ENCODE data around the gene RRP15. TPM values are rescaled to one million over a fixed set of nuclear protein-coding genes. Genes with fewer than 3 reads are reported as not detected.
A peak's percentile ranks its signal among the peaks of the same experiment; 100 is the strongest.
"Not testable (repeated sequence)": the region's sequence is repeated elsewhere in the genome, so short reads cannot be mapped to it uniquely, and the experiment has no call there.

RRP15 gene
- polyA plus RNA-seq, 3 donors from 2014 or later, result 6.4 to 12.8 (median 10.3) TPM

DNA sequence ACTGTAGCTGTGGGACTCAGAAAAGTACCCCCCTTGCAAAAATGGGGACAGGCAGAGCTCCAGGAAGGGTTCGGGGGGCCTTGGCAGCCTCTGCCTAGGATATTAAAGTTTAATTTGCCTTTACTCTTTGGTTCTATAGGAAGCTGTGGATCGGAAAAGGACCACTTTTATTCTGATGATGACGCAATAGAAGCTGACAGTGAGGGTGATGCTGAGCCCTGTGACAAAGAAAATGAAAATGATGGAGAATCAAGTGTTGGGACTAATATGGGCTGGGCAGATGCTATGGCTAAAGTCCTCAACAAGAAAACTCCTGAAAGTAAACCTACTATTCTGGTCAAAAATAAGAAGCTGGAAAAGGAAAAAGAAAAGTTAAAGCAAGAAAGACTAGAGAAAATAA is 17.1 kb downstream of the RRP15 start:
- Mint-ChIP-seq H3K27ac (no peak overlapping the region), H3K36me3 (peaks cover under 1 to 18% (median 7%) of the 10 kb centered on the region in 3 donors), H3K4me3 (no peak overlapping the region), H3K27me3 (ENCODE audit: low read depth in 3 of 3) (no peaks in the 10 kb centered on the region), H3K9me3 (no peaks in the 10 kb centered on the region), H3K4me1 (peaks cover 14 to 25% of the 10 kb centered on the region in 2 donors)
- DNase-seq, result no peak

DNA sequence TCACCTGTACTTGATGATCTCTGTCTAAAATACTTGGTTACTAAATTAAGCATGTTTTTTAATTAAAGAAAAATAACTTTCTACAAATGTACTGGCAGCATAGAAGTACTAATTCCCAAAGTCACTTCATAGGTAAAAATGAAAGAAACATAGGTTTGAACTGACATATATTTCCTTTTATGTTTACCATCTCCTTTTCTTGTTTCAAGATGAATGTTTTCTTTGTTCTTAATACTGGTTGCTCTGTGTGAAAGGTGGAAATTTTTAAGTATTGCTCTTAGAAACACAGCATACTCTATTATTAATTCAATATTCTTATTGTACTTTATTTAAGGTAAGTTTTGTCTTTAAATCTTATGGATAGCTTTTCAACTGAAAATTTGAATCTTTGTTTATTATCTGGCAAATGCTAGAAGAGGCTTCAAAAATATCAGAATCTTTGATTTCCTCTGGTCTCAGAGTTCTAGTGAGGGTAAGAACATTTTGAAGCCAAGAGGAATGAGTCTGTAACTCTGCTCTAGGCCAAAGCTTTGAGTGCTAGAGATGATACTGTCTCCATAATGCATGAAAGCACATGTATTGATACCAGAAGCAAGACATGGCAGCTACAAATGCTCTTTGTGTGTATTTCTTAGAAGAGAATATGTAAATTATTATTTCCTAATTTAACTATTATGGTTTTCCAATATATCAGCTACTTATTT is 18.2 kb downstream of the RRP15 start:
- no peak for DNase-seq

DNA sequence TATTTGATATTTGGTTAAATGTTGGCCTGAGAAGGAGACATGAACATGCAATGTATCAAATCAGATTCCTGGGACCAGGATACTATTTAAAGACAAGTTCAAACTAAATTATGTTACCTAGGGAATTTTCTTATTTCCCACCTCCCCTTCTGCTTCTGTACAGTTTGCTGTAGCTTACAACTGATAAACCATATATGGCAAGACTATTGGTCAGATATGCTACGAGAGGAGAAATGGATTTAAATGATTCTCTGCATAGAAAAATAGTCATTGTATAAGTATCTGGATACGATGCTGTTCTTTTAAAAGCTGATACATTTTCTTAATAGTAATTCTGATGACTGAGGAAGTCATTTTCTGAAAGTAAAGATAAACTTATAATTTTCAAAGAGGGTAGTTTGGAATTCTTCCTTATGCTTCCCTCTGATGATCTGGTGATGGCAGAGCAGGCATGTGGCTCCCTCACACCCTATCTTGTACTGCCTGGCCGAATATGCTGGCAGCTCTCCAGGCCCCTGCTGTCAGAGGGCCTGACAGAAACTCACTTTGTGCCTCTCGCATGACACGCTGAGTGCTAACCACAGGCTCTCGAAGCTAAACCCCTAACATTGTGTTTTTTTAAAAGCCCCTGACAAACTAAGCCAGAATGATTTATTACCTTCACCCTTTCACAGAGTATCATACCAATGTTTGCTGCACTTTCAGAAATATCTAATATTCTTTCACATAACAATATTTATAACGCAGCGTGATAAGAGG is 19.4 kb downstream of the RRP15 start:
- Mint-ChIP-seq H3K4me1 (peaks cover 14 to 25% of the 10 kb centered on the region in 2 donors), H3K4me3 (no peak overlapping the region), H3K27me3 (ENCODE audit: low read depth in 3 of 3) (no peaks in the 10 kb centered on the region), H3K36me3 (peaks cover 8 to 31% (median 13%) of the 10 kb centered on the region in 3 donors), H3K27ac (peak overlapping the region in 4 of 6 donors; percentile 60 to 86 (median 66)), H3K9me3 (no peaks in the 10 kb centered on the region)
- DNase-seq, result no peak

More for the DNA sequence above, 18.2 kb downstream of the RRP15 start:
- no peaks in the 10 kb centered on the region for H3K9me3 Mint-ChIP-seq
- peaks cover 14 to 25% of the 10 kb centered on the region in 2 donors for H3K4me1 Mint-ChIP-seq
- H3K36me3 Mint-ChIP-seq, result peaks cover 8 to 25% (median 13%) of the 10 kb centered on the region in 3 donors
- H3K27ac Mint-ChIP-seq, result peak overlapping the region in 1 of 6 donors; percentile 23
- no peak overlapping the region for H3K4me3 Mint-ChIP-seq
- no peaks in the 10 kb centered on the region for H3K27me3 Mint-ChIP-seq (ENCODE audit: low read depth in 3 of 3)

GRCh38 chr1:218305472-218306064 is 20.5 kb downstream of the RRP15 start:
- no peak overlapping the region for H3K27ac Mint-ChIP-seq
- H3K27me3 Mint-ChIP-seq (ENCODE audit: low read depth in 3 of 3), result no peaks in the 10 kb centered on the region
- no peak overlapping the region for H3K4me3 Mint-ChIP-seq
- H3K4me1 Mint-ChIP-seq, result peaks cover 14 to 25% of the 10 kb centered on the region in 2 donors
- peaks cover 8 to 34% (median 19%) of the 10 kb centered on the region in 3 donors for H3K36me3 Mint-ChIP-seq
- no peaks in the 10 kb centered on the region for H3K9me3 Mint-ChIP-seq
- no peak for DNase-seq

DNA sequence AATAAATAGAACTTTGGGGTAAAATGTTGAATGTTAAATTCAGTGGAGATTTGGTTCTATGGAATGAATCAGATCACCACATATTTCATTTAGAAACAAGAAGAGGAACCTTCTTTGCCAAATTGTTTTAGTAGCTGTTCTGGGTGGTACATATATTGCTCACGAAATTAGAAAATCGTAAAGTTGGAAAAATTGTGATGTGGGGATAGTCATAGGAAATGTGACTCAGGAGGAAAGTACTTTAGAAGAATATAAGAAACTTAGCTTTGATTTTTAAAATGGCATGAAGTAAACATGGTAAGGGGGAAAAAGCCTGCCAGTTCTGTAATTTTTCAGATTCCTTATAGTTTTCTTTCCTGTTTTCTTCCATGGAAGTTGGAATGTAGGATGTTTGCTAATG is 27.4 kb downstream of the RRP15 start:
- no peaks in the 10 kb centered on the region for H3K9me3 Mint-ChIP-seq
- no peak overlapping the region for H3K27ac Mint-ChIP-seq
- no peak overlapping the region for H3K4me3 Mint-ChIP-seq
- no peaks in the 10 kb centered on the region for H3K27me3 Mint-ChIP-seq (ENCODE audit: low read depth in 3 of 3)
- no peak for DNase-seq
- H3K4me1 Mint-ChIP-seq, result no peaks in the 10 kb centered on the region
- H3K36me3 Mint-ChIP-seq, result peaks cover 9 to 30% (median 21%) of the 10 kb centered on the region in 3 donors

DNA sequence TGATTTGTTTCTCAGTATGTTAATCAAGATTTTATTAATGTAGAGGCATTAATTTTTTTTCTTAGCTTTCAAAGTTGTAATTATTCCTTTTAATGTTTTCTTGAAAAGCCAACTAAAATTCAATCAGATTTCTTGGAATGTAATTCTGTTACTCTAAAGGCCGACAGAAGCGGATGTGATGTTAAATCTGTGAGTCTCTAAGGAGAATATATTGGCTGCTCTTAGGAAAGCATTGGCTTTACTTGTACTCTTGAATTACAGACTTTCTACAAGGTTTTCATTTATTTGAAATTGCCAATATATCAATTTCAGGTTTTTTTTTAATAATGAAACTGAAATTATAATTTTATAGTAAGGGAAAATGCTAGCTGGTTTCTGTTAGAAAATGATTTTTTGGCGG is 29.2 kb downstream of the RRP15 start:
- no peaks in the 10 kb centered on the region for H3K4me1 Mint-ChIP-seq
- no peak overlapping the region for H3K4me3 Mint-ChIP-seq
- H3K9me3 Mint-ChIP-seq, result no peaks in the 10 kb centered on the region
- no peak overlapping the region for H3K27ac Mint-ChIP-seq
- peaks cover 10 to 28% (median 25%) of the 10 kb centered on the region in 3 donors for H3K36me3 Mint-ChIP-seq
- no peak for DNase-seq
- no peaks in the 10 kb centered on the region for H3K27me3 Mint-ChIP-seq (ENCODE audit: low read depth in 3 of 3)

GRCh38 chr1:218315638-218316037 is 30.5 kb downstream of the RRP15 start:
- Mint-ChIP-seq H3K9me3 (no peaks in the 10 kb centered on the region), H3K36me3 (peaks cover 10 to 25% (median 18%) of the 10 kb centered on the region in 3 donors), H3K4me3 (no peak overlapping the region), H3K27me3 (ENCODE audit: low read depth in 3 of 3) (no peaks in the 10 kb centered on the region), H3K27ac (no peak overlapping the region), H3K4me1 (no peaks in the 10 kb centered on the region)
- no peak for DNase-seq

- Mint-ChIP-seq H3K9me3 (no peaks in the 10 kb centered on the region), H3K4me3 (no peak overlapping the region), H3K4me1 (no peaks in the 10 kb centered on the region), H3K27ac (no peak overlapping the region), H3K27me3 (ENCODE audit: low read depth in 3 of 3) (no peaks in the 10 kb centered on the region), H3K36me3 (peaks cover 4 to 16% (median 10%) of the 10 kb centered on the region in 3 donors)
- no peak for DNase-seq
Measured at GRCh38 chr1:218317061-218317460, 32.0 kb downstream of the RRP15 start.

GRCh38 chr1:218320182-218320581 is 35.1 kb downstream of the RRP15 start:
- H3K9me3 Mint-ChIP-seq; H3K4me1 Mint-ChIP-seq; DNase-seq; H3K4me3 Mint-ChIP-seq; H3K27ac Mint-ChIP-seq; H3K27me3 Mint-ChIP-seq (ENCODE audit: low read depth in 3 of 3): not testable (repeated sequence)
- peaks cover 9 to 22% (median 11%) of the 10 kb centered on the region in 3 donors for H3K36me3 Mint-ChIP-seq

DNA sequence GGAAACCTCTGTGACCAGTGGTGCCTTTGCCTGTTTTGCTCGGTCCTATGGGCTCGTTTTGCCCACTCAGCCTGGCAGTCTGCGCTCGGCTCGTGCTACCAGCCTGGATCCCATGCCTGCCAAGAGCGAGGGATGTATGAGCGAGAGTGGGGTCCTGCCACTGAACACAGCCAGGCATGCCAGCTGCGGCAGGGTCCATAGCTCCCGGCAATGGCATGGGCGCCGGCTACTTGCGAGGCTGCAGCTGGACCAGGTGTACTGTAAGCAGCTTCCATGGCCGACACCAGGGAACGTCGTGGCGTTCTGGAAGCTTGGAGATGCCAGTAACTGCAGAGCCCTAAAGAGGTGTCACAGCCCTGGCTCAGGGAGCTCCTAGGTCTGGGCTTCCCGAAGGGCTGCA is 37.7 kb downstream of the RRP15 start:
- Mint-ChIP-seq H3K36me3 (peaks cover 11 to 25% (median 11%) of the 10 kb centered on the region in 3 donors), H3K4me3 (no peak overlapping the region), H3K4me1 (no peaks in the 10 kb centered on the region), H3K27ac (peak overlapping the region in 1 of 6 donors; percentile 25), H3K27me3 (ENCODE audit: low read depth in 3 of 3) (no peaks in the 10 kb centered on the region), H3K9me3 (no peaks in the 10 kb centered on the region)
- no peak for DNase-seq

DNA sequence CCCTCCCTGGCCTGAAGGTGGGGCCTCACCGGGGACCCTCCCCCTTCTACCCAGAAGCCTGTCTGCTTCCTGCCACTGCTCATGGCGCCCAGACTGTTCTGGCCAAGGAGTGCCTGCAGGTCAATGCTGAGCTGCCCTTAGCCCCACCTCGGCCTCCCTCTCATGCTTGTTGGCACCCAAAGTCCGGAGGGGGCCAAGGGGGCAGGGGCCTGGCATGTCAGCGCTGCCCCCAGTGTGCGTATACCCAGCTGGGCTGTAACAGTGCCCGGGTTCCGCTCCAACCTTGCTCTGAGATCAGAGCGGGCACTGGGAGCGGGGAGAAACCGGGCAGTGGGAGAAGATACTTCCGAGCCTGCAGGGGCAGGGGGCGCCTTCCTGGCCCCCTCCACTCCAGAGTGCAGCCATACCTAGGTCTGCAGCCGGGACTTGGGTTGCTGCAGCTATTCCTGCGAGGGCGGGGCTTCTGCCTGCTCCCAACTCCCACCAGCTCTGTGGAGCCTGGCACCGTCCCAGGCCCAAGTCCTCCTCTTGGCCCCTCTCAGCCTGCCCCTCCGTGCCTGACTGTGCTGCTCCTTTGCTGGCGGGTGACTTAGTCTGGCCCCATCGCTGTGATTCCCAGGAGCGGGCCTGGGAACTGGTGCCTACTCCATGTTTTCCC is 38.6 kb downstream of the RRP15 start:
- no peaks in the 10 kb centered on the region for H3K9me3 Mint-ChIP-seq
- H3K27ac Mint-ChIP-seq, result no peak overlapping the region
- peaks cover 4 to 19% (median 6%) of the 10 kb centered on the region in 3 donors for H3K36me3 Mint-ChIP-seq

GRCh38 chr1:218324226-218324580 is 39.1 kb downstream of the RRP15 start:
- Mint-ChIP-seq H3K27me3 (ENCODE audit: low read depth in 3 of 3) (peaks cover 0 to 2% (median 0%) of the 10 kb centered on the region in 3 donors), H3K4me3 (no peak overlapping the region), H3K4me1 (no peaks in the 10 kb centered on the region), H3K9me3 (no peaks in the 10 kb centered on the region), H3K27ac (no peak overlapping the region), H3K36me3 (peaks cover 4 to 19% (median 6%) of the 10 kb centered on the region in 3 donors)
- no peak for DNase-seq

More for the DNA sequence above, 38.6 kb downstream of the RRP15 start:
- no peaks in the 10 kb centered on the region for H3K4me1 Mint-ChIP-seq
- no peak for DNase-seq
- H3K4me3 Mint-ChIP-seq, result no peak overlapping the region
- H3K27me3 Mint-ChIP-seq (ENCODE audit: low read depth in 3 of 3), result peaks cover 0 to 2% (median 0%) of the 10 kb centered on the region in 3 donors

- no peaks in the 10 kb centered on the region for H3K9me3 Mint-ChIP-seq
- no peak overlapping the region for H3K27ac Mint-ChIP-seq
- H3K4me3 Mint-ChIP-seq, result no peak overlapping the region
- no peak for DNase-seq
- H3K4me1 Mint-ChIP-seq, result no peaks in the 10 kb centered on the region
- peaks cover 11 to 17% (median 16%) of the 10 kb centered on the region in 3 donors for H3K36me3 Mint-ChIP-seq
- H3K27me3 Mint-ChIP-seq (ENCODE audit: low read depth in 3 of 3), result peaks cover 0 to 2% (median 0%) of the 10 kb centered on the region in 3 donors
Measured at GRCh38 chr1:218328769-218329168, 43.7 kb downstream of the RRP15 start.

Measured in immature natural killer cell (primary cell).